ENCODE measurements around the gene CAMTA1. TPM values are rescaled to one million over a fixed set of nuclear protein-coding genes. Genes with fewer than 3 reads are reported as not detected.

The CAMTA1 gene
- total RNA-seq, 1 experiment from 2014 or later = 82.2 TPM

- DNase-seq (ENCODE audit: low read depth, low spot score) (no peak), ATAC-seq (no peak)
- H3K27ac ChIP-seq (ENCODE audit: low read length) = no peak overlapping the region
- peaks cover 5% of the 10 kb centered on the region for H3K27me3 ChIP-seq (ENCODE audit: control insufficient read depth, insufficient read depth, low read length)
- ChIA-PET CTCF (no interaction called here), POLR2A (no interaction called here)
- intact Hi-C loops (cut with micrococcal nuclease; ENCODE audit: unreplicated experiment) = no loop called here
- TF ChIP-seq TCF7L2 (IDR thresholded peaks at IDR 0.05; ENCODE audit: low read depth, low read length) (no peak), REST (IDR thresholded peaks at IDR 0.05; ENCODE audit: insufficient read depth in 1 of 2, low read depth in 2 of 2, low read length in 1 of 2) (no peak), POLR2AphosphoS5 (IDR thresholded peaks at IDR 0.05; ENCODE audit: low read depth, low read length) (no peak), SIN3A (IDR thresholded peaks at IDR 0.05; ENCODE audit: borderline replicate concordance, insufficient read depth, low read depth, low read length) (no peak), CTCF (IDR thresholded peaks at IDR 0.05) (no peak)
- no peaks in the 10 kb centered on the region for H3K9me3 ChIP-seq (ENCODE audit: control insufficient read depth, insufficient read depth, low read depth, low read length)
- H3K4me1 ChIP-seq (ENCODE audit: control insufficient read depth, insufficient read depth, low read length) = no peaks in the 10 kb centered on the region
- BruUV-seq (replicated peaks) = no TSS peak
- no peak overlapping the region for H3K4me3 ChIP-seq (ENCODE audit: low read depth in 2 of 2, low read length in 2 of 2)
- in situ Hi-C loops (cut with HindIII; ENCODE audit: low pct_unique_long_range_greater_than_20kb, low sequenced_read_pairs) = no loop called here
- H3K36me3 ChIP-seq (ENCODE audit: control insufficient read depth, insufficient read depth, low read length) = no peaks in the 10 kb centered on the region
These were observed 218.9 kb downstream of the CAMTA1 start for GRCh38 chr1:7004181-7004580.

- DNase-seq (ENCODE audit: low read depth, low spot score) (no peak), ATAC-seq (no peak)
- Histone ChIP-seq H3K9me3 (ENCODE audit: control insufficient read depth, insufficient read depth, low read depth, low read length) (no peaks in the 10 kb centered on the region), H3K27ac (ENCODE audit: low read length) (no peak overlapping the region), H3K4me3 (ENCODE audit: low read depth in 2 of 2, low read length in 2 of 2) (no peak overlapping the region), H3K27me3 (ENCODE audit: control insufficient read depth, insufficient read depth, low read length) (peaks cover 5% of the 10 kb centered on the region), H3K36me3 (ENCODE audit: control insufficient read depth, insufficient read depth, low read length) (no peaks in the 10 kb centered on the region), H3K4me1 (ENCODE audit: control insufficient read depth, insufficient read depth, low read length) (no peaks in the 10 kb centered on the region)
- TF ChIP-seq POLR2AphosphoS5 (IDR thresholded peaks at IDR 0.05; ENCODE audit: low read depth, low read length) (no peak), REST (IDR thresholded peaks at IDR 0.05; ENCODE audit: insufficient read depth in 1 of 2, low read depth in 2 of 2, low read length in 1 of 2) (no peak), SIN3A (IDR thresholded peaks at IDR 0.05; ENCODE audit: borderline replicate concordance, insufficient read depth, low read depth, low read length) (no peak), CTCF (IDR thresholded peaks at IDR 0.05) (no peak), TCF7L2 (IDR thresholded peaks at IDR 0.05; ENCODE audit: low read depth, low read length) (no peak)
- CTCF ChIA-PET = no interaction called here
- BruUV-seq (replicated peaks) = no TSS peak
- intact Hi-C loops (cut with micrococcal nuclease; ENCODE audit: unreplicated experiment) (no loop called here), in situ Hi-C loops (cut with HindIII; ENCODE audit: low pct_unique_long_range_greater_than_20kb, low sequenced_read_pairs) (no loop called here)
- POLR2A ChIA-PET = interaction anchor here (0.7 kb wide), 1 partner anchor 17 kb away, joined by 3 read pairs; no protein-coding TSS in a partner anchor
These were observed 220.5 kb downstream of the CAMTA1 start for GRCh38 chr1:7005762-7006161.
